ENCODE results near the gene TYMP. TPM values are rescaled to one million over a fixed set of nuclear protein-coding genes. Genes with fewer than 3 reads are reported as not detected.

The TYMP gene, protein sequence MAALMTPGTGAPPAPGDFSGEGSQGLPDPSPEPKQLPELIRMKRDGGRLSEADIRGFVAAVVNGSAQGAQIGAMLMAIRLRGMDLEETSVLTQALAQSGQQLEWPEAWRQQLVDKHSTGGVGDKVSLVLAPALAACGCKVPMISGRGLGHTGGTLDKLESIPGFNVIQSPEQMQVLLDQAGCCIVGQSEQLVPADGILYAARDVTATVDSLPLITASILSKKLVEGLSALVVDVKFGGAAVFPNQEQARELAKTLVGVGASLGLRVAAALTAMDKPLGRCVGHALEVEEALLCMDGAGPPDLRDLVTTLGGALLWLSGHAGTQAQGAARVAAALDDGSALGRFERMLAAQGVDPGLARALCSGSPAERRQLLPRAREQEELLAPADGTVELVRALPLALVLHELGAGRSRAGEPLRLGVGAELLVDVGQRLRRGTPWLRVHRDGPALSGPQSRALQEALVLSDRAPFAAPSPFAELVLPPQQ
- 100 to 1,000 TPM in 1 of 2 donors, 10 to 100 TPM in 1; 71.5 to 101 TPM for total RNA-seq

DNA sequence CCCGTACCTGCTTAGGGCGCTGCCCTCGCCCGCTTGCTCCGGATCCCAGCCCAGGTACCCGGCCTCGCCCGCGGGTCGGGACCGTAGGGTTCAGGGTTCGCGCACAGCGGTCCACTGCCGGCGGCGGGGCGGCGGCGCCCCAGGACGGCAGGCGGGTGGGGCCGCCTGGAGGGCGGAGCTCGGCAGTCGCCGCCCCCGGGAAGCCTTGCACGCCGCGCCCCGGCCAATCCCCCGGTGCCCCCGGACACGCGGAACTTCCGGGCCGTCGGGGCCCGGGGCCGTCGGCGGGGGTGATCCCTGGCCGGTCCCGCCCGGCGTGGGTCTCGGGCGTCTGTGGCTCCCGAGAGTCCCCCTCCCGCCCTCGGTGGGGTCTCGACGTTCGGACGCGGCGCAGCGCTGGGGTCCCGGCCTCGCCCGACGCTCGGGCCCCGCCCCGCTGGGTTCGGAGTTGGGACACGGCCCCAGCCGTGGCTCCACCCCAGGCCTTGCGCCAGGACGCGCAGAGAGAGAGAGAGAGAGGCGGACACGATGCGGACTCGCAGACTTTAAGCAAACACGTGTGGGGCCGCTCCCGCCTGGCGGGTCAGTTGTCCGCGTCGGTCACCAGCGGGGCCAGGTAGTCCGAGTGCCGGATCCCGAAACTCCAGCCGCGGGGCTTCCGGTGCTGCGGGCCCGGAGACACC is at the start of gene TYMP:
Gene TYMP, minus strand, starts transcription at position 116 of the 683 bp plus-strand sequence. CDS start 303 bp downstream, outside the sequence.
- H3K9me3 Mint-ChIP-seq, result no peaks in the 10 kb centered on the region

DNA sequence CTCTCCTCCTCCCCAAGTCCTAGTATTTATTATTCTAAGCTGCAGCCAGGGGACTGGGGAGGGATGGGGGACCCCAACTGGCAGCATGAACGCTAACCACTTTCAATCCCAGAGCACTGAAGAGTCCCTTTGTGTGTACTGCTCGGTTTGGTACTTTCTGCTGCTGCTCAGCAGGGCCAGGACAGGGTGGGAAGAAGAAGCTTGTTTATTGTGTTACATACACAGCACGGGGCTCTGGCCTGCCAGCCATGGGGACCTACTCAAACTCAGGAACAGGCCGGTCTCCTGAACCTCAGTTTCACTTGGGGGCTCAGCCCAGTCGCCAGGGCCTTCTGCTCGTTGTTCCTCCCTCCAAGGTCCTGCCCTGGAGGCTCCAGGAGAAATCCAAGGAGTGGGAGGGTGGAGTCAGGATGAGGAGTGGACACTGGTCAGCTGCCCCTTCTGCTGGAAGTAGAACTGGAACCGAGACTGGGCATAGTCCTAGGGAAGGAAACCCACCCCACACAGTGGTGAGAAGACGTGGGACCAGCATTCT is 49.0 kb upstream of the TYMP start:
- Mint-ChIP-seq H3K4me1 (ENCODE audit: low read depth) (peaks cover 32% of the 10 kb centered on the region), H3K36me3 (ENCODE audit: insufficient read depth in 2 of 2) (peaks cover 5 to 12% of the 10 kb centered on the region in 2 donors), H3K27ac (no peak overlapping the region), H3K4me3 (no peak overlapping the region), H3K27me3 (ENCODE audit: low read depth) (no peaks in the 10 kb centered on the region), H3K9me3 (no peaks in the 10 kb centered on the region)
- ATAC-seq (replicated peaks in 1 of 2) (no peak), DNase-seq (no peak)

More for the DNA sequence above, at the start of gene TYMP:
- ATAC-seq (replicated peaks in 1 of 2) (peak; percentile 30 to 35), DNase-seq (peak; percentile 87 to 90)
- Mint-ChIP-seq H3K4me3 (peak within 1 kb of the TSS; percentile 96 to 98), H3K27me3 (ENCODE audit: low read depth) (no peaks in the 10 kb centered on the region), H3K27ac (peak within 1 kb of the TSS; percentile 96), H3K4me1 (ENCODE audit: low read depth) (peaks cover 47% of the 10 kb centered on the region), H3K36me3 (ENCODE audit: insufficient read depth in 2 of 2) (peaks cover 9 to 20% of the 10 kb centered on the region in 2 donors)

DNA sequence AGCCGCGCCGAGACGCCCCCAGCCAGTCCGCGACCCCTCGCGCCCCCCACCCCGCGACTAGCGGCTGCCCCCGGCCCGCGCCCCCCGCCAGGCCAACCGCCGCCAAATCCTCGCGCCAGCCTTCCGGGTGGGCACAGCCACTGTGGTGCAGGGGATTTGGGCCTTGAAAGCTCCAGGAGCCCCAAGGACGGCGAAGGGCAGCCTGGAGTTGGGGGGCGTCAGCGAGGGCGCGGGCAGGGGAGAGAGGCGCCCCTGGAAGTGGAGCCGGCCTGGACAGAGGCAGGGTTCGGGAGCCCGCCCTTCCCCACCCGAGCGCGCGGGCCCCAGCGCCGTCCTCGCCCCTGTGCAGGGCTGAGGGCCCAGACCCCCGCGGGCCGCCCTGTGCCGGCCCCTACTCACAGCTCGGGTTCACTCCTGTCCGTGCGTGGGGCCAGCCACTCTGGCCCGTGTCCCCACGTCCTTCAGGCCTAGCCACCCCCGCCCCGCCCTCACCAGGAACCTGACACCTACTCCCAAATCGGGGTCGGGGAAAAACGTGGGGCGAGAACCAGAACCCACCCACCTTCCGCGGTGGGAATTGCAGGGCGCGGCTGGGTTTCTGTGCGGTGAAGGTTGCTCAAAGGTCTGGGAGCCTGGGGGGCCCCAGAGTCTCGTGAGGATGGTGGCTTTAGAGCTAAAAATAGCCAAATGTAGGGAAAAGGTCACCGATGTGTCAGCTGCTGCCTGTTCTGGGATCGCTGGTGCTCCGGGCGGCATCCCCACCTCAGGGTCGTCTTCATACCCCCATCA is 48.4 kb upstream of the TYMP start, which contains the start of gene CPT1B:
Gene CPT1B, minus strand, starts transcription at position 441 of the 789 bp plus-strand sequence. CDS start 512 bp downstream, outside the sequence.
- no peak for DNase-seq
- H3K27ac Mint-ChIP-seq, result no peak within 1 kb of the TSS
- H3K27me3 Mint-ChIP-seq (ENCODE audit: low read depth), result no peaks in the 10 kb centered on the region
- H3K4me1 Mint-ChIP-seq (ENCODE audit: low read depth), result peaks cover 27% of the 10 kb centered on the region
- peak within 1 kb of the TSS in 1 of 2 donors; percentile 32 for H3K4me3 Mint-ChIP-seq
- peaks cover 5 to 12% of the 10 kb centered on the region in 2 donors for H3K36me3 Mint-ChIP-seq (ENCODE audit: insufficient read depth in 2 of 2)
- ATAC-seq (replicated peaks in 1 of 2), result no peak
- no peaks in the 10 kb centered on the region for H3K9me3 Mint-ChIP-seq

DNA sequence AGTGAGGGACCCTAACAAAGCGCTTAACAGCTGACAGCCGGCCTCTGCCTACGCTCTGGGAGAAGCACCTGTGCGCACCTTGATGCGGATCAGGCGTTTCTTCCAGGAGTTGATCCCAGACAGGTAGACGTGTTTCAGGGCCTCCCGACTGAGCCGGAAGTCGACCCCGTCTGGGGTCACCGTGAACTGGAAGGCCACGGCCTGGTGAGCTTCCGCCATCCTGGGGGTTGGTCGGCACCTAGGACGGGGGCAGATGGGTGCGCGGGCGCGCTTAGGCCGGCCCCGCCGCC is 47.8 kb upstream of the TYMP start:
- H3K9me3 Mint-ChIP-seq, result no peaks in the 10 kb centered on the region
- ATAC-seq (replicated peaks in 1 of 2), result no peak
- no peaks in the 10 kb centered on the region for H3K27me3 Mint-ChIP-seq (ENCODE audit: low read depth)
- H3K27ac Mint-ChIP-seq, result no peak overlapping the region
- peak overlapping the region in 1 of 2 donors; percentile 8 for H3K4me3 Mint-ChIP-seq
- H3K4me1 Mint-ChIP-seq (ENCODE audit: low read depth), result peaks cover 27% of the 10 kb centered on the region
- H3K36me3 Mint-ChIP-seq (ENCODE audit: insufficient read depth in 2 of 2), result peaks cover 5 to 12% of the 10 kb centered on the region in 2 donors
- no peak for DNase-seq

DNA sequence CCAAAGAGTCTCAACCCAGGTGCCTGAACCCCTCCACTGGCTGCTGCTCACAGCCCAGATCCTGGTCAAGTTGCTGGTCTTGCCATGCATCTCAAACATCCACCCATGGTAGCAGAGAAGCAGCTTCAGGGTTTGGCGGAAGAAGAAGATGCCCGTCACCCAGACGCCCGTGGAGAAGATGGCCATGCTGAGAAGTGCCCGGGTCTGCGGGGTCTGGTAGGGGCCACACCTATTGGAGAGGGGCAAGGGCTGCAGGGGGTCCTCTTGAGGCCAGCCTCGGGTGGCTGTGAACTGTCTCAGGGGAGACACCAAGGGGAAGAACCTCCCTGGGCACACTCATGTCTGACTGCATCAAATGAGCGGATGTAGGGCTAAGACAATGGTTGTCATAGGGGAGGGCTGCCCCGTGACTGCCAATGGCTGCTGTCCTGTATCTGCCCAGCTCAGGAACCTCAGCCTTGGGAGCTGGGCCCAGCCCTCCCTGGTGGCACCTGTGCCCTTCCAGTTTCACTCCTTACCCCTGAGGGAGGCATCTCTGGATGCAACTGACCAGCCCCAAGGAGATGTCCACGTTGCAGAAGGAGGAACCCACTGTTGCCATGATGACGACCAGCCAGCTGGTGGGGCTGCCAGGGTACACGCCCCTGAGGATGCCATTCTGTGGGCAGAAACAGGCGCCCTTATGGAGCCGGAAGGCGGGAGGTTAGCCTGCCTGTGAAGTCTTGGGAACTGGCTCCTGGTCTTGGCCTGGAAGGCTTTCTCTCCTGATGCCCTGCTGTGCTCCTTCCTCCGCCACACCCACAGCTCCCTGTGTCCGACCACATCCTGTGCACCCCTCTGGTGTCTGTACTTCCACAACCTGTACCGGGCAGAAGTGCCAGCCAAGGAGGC is 47.2 kb upstream of the TYMP start:
- H3K4me3 Mint-ChIP-seq, result peak overlapping the region in 1 of 2 donors; percentile 8
- H3K27ac Mint-ChIP-seq, result no peak overlapping the region

DNA sequence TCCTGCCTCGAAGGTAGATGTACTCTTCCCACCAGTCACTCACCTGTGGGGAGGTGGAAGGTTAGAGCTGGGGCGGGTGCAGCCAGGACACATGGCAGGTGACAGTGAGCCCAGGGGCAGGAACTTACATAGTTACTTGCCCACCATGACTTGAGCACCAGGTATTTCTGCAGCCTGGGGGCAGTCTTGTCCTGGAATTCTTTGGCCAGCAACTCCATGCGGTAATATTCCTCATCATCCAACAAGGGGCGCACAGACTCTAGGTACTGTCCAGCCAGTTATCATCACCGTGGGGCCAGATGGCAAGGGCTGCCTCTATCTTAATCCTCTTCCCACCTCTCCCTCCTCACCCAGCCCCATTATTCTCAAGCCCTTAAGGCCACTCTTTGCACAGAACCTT is 46.3 kb upstream of the TYMP start:
- ATAC-seq (replicated peaks in 1 of 2) (no peak), DNase-seq (no peak)
- Mint-ChIP-seq H3K27me3 (ENCODE audit: low read depth) (no peaks in the 10 kb centered on the region), H3K4me1 (ENCODE audit: low read depth) (peaks cover 18% of the 10 kb centered on the region), H3K36me3 (ENCODE audit: insufficient read depth in 2 of 2) (peaks cover 5 to 15% of the 10 kb centered on the region in 2 donors), H3K4me3 (no peak overlapping the region), H3K9me3 (no peaks in the 10 kb centered on the region), H3K27ac (no peak overlapping the region)

More for the DNA sequence above, 47.2 kb upstream of the TYMP start:
- no peak for DNase-seq
- no peak for ATAC-seq (replicated peaks in 1 of 2)
- Mint-ChIP-seq H3K4me1 (ENCODE audit: low read depth) (peaks cover 27% of the 10 kb centered on the region), H3K27me3 (ENCODE audit: low read depth) (no peaks in the 10 kb centered on the region), H3K36me3 (ENCODE audit: insufficient read depth in 2 of 2) (peaks cover 5 to 13% of the 10 kb centered on the region in 2 donors), H3K9me3 (no peaks in the 10 kb centered on the region)

DNA sequence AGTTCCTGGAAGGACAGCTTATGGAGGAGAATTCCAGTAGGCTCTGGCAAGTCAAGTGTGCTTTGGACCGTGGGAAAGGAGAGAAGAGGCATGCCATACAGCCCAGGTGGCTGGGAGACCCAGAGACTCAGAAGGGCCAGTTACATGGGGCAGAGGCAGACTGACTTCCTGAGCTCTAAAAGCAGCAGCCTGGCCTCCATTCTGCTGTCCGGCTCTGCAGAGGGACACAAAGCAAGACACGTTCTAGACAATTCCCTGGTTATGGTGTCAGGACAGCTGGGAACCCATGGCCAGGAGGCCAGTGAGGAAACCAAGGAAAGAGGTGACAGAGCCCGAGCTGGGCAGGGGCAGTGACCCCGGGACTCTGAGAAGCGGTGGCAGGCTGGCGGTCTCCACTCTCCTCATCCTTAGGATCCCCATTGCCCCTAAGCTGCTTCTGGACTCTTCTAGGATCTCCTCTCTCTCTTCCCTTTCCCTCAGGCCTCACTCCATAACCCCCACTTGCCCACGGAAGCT is 45.7 kb upstream of the TYMP start:
- Mint-ChIP-seq H3K4me1 (ENCODE audit: low read depth) (peaks cover 12% of the 10 kb centered on the region), H3K4me3 (no peak overlapping the region), H3K27me3 (ENCODE audit: low read depth) (no peaks in the 10 kb centered on the region), H3K27ac (no peak overlapping the region), H3K36me3 (ENCODE audit: insufficient read depth in 2 of 2) (peaks cover 5 to 15% of the 10 kb centered on the region in 2 donors), H3K9me3 (no peaks in the 10 kb centered on the region)
- DNase-seq (no peak), ATAC-seq (replicated peaks in 1 of 2) (no peak)

DNA sequence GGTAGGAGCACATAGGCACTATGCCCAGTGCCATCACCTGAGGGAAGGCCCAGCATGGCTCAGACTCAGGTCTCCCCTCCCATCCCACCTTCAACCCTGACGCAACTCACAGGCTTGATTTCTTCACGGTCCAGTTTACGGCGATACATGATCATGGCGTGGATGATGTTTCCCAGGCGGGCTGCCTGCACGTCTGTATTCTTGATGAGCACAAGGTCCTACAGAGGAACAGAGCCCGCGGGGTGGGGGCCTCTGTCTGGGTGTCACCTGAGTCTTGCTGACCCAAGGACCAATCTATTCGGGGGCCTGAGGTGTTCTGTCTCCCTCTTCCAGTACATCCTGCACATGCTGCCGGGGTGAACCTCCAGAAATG is 44.6 kb upstream of the TYMP start:
- H3K27ac Mint-ChIP-seq, result no peak overlapping the region
- peaks cover 1% of the 10 kb centered on the region for H3K4me1 Mint-ChIP-seq (ENCODE audit: low read depth)
- H3K9me3 Mint-ChIP-seq, result no peaks in the 10 kb centered on the region
- peaks cover under 1 to 8% of the 10 kb centered on the region in 2 donors for H3K36me3 Mint-ChIP-seq (ENCODE audit: insufficient read depth in 2 of 2)
- H3K4me3 Mint-ChIP-seq, result no peak overlapping the region
- ATAC-seq (replicated peaks in 1 of 2), result no peak
- H3K27me3 Mint-ChIP-seq (ENCODE audit: low read depth), result no peaks in the 10 kb centered on the region
- no peak for DNase-seq

DNA sequence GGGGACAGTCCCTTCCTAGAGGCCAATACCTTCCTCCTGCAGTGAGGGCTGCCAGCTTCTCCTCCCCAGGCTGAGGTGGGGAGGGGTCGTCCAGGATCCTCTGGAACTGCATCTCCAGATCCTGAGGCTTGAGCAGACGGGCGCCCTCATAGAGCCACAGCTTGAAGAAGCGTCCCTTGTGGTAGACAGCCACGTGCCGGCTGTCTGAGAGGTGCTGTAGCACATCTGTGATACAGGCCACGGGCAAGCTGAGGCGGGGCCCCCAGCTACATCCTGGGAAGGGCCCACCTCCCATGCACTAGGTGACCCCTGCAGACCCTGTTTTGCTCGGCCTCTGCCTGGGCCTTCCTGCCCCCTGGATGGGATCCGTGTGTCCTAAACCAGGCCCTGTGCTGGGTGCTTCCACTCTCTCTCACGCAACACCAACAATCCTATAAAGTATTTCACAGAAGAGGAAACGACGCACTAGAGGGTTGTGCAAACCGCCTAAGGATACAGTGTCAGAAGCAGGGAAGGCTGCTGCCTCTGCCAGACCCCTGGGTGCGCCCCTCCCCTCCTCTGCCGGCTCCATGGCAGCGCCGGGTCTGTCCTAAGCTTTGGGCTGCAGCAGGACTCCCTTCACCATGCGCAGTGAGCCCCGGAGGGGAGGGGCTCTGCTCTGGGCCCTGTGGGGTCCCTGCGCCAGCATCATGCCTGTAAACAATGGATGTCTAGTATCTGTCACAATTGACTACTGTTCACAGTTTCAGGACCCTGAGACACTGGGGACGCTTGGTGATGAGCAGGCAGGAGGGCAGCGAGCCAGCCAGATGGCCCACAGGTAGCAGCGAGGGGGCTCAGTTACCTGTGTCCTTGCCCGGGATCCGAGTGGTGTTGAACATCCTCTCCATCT is 43.9 kb upstream of the TYMP start:
- H3K9me3 Mint-ChIP-seq, result no peaks in the 10 kb centered on the region
- H3K27ac Mint-ChIP-seq, result no peak overlapping the region
- no peaks in the 10 kb centered on the region for H3K27me3 Mint-ChIP-seq (ENCODE audit: low read depth)
- no peaks in the 10 kb centered on the region for H3K4me1 Mint-ChIP-seq (ENCODE audit: low read depth)
- DNase-seq (no peak), ATAC-seq (replicated peaks in 1 of 2) (no peak)
- no peak overlapping the region for H3K4me3 Mint-ChIP-seq
- H3K36me3 Mint-ChIP-seq (ENCODE audit: insufficient read depth in 2 of 2), result peaks cover 0 to 8% of the 10 kb centered on the region in 2 donors

DNA sequence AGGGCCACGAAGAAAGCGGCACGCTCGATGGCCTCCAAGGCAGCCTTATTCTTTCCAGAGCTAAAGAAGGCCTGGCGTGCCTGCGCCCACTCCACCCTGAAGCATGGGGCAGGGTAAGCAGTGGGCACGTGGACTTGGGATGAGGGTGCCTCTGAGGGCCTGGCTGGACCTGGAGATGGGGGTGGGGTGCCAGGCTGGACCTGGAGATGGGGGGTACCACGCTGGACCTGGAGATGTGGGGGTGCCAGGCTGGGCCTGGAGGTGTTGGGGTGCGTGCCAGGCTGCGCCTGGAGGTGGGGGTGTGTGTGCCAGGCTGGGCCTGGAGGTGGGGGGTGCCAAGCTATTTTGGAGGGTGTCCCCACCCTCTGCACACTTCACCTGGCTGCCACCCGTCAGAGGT is 43.2 kb upstream of the TYMP start:
- no peak for DNase-seq
- ATAC-seq (replicated peaks in 1 of 2), result no peak
- H3K4me3 Mint-ChIP-seq, result no peak overlapping the region

More for the DNA sequence above, 43.2 kb upstream of the TYMP start:
- no peak overlapping the region for H3K27ac Mint-ChIP-seq
- H3K9me3 Mint-ChIP-seq, result no peaks in the 10 kb centered on the region
- H3K27me3 Mint-ChIP-seq (ENCODE audit: low read depth), result no peaks in the 10 kb centered on the region
- H3K36me3 Mint-ChIP-seq (ENCODE audit: insufficient read depth in 2 of 2), result peaks cover 0 to 8% of the 10 kb centered on the region in 2 donors
- no peaks in the 10 kb centered on the region for H3K4me1 Mint-ChIP-seq (ENCODE audit: low read depth)

Measured in activated T-cell treated with anti-CD3 and anti-CD28 coated beads, Interleukin-2, amount 50 U/mL, for 72 hours (primary cell).